Lower leg skin (tissue), 3 donors: ENCODE data around the gene GNG7.

Experiments used
- CTCF ChIP-seq, 3 donors: fragments of 450-650 bp; IDR thresholded peaks; one replicate each; pipeline ENCODE4 v1.5.1; 2016; ENCODE audit warnings: antibody characterized with exemption in 3 of 3, mild to moderate bottlenecking in 3 of 3, moderate library complexity in 2 of 3
- POLR2A ChIP-seq, 2 donors: fragments of 450-650 bp; IDR thresholded peaks; one replicate each; pipeline ENCODE4 v1.6.1; 2016 to 2017; ENCODE audit warnings: antibody characterized with exemption in 2 of 2, mild to moderate bottlenecking in 1 of 2, moderate library complexity in 1 of 2

DNA sequence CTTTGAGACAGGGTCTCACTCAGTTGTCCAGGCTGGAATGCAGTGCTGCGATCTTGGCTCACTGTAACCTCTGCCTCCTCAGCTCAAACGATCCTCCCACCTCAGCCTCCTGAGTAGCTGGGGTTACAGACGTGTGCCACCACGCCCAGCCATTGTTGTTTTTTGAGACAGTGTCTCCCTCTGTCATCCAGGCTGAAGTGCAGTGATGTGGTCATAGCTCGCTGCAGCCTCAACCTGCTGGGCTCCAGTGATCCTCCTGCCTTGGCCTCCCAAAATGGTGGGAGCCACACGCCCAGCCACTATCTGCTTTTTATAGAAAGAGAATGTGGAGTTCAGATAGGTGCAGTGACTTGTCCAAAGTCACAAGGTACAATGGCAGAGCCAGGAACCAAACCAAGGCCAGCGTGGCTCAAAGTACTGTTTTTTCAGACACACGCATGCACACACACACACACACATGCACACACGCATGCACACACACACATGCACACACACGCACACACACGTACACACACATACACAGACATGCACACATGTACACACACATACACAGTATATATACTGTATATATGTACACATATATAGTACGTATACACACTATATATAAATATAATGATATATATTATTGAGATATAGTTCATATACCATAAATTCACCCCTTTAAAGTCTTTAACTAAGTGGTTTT lies 220.0 kb downstream of the GNG7 start:
- TF ChIP-seq CTCF (IDR thresholded peaks at IDR 0.05) (no peak), POLR2A (IDR thresholded peaks at IDR 0.05) (no peak)
